ENCODE measurements around the gene ZKSCAN1. TPM values are rescaled to one million over a fixed set of nuclear protein-coding genes. Genes with fewer than 3 reads are reported as not detected.
"Not testable (repeated sequence)": the region's sequence is repeated elsewhere in the genome, so short reads cannot be mapped to it uniquely, and the experiment has no call there.

ZKSCAN1 gene
- total RNA-seq, 1 donor from 2014 or later = 61.5 TPM

DNA sequence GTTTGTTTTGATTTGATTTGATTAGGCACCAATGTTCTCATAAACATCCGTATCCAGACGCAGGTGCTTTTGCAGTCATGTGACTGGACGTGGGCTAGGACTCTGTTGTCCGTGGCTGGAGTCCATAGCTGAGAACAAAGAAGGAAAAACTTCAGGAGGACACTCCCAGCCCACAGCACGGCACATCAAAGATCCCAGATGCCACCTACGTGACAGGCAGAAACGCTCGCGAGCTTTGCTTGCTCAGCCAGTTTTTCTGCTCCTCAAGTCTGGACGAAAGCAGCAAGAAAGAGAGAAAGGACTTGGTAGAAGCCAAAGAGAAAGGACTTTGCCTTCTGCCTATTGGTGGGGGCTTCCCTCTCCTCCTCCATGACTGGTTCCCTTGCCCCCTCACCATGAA, 6.9 kb upstream of the ZKSCAN1 start:
- Mint-ChIP-seq H3K36me3 (ENCODE audit: low read depth) (no peaks in the 10 kb centered on the region), H3K4me3 (ENCODE audit: unreplicated experiment) (no peak overlapping the region), H3K9me3 (ENCODE audit: low read depth) (no peaks in the 10 kb centered on the region), H3K27me3 (ENCODE audit: low read depth) (peaks cover 7% of the 10 kb centered on the region), H3K27ac (ENCODE audit: unreplicated experiment) (no peak overlapping the region), H3K4me1 (ENCODE audit: low read depth) (no peaks in the 10 kb centered on the region)
- DNase-seq (ENCODE audit: low spot score) = peak; percentile 22
- TF ChIP-seq, protein P1, sequence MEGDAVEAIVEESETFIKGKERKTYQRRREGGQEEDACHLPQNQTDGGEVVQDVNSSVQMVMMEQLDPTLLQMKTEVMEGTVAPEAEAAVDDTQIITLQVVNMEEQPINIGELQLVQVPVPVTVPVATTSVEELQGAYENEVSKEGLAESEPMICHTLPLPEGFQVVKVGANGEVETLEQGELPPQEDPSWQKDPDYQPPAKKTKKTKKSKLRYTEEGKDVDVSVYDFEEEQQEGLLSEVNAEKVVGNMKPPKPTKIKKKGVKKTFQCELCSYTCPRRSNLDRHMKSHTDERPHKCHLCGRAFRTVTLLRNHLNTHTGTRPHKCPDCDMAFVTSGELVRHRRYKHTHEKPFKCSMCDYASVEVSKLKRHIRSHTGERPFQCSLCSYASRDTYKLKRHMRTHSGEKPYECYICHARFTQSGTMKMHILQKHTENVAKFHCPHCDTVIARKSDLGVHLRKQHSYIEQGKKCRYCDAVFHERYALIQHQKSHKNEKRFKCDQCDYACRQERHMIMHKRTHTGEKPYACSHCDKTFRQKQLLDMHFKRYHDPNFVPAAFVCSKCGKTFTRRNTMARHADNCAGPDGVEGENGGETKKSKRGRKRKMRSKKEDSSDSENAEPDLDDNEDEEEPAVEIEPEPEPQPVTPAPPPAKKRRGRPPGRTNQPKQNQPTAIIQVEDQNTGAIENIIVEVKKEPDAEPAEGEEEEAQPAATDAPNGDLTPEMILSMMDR (IDR thresholded peaks at IDR 0.05) = no peak

DNA sequence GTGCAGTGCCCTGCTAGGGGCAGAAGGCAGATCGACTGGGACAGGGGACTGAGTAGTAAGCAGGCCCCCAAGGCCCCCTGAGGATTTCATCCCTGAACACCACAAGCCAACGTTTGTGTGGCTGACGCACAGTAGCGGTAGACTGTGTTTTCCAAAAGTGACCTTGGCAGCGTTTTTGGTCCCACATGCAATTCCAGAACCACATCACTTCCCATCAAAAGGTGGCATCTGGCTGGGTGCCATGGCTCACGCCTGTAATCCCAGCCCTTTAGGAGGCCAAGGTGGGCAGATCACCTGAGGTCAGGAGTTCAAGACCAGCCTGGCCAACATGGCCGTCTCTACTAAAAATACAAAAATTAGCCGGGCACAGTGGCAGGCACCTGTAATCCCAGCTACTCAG, 5.4 kb upstream of the ZKSCAN1 start:
- peak; percentile 54 for DNase-seq (ENCODE audit: low spot score)
- H3K4me3 Mint-ChIP-seq (ENCODE audit: unreplicated experiment); H3K27ac Mint-ChIP-seq (ENCODE audit: unreplicated experiment); H3K4me1 Mint-ChIP-seq (ENCODE audit: low read depth); H3K27me3 Mint-ChIP-seq (ENCODE audit: low read depth); H3K9me3 Mint-ChIP-seq (ENCODE audit: low read depth); H3K36me3 Mint-ChIP-seq (ENCODE audit: low read depth): not testable (repeated sequence)

DNA sequence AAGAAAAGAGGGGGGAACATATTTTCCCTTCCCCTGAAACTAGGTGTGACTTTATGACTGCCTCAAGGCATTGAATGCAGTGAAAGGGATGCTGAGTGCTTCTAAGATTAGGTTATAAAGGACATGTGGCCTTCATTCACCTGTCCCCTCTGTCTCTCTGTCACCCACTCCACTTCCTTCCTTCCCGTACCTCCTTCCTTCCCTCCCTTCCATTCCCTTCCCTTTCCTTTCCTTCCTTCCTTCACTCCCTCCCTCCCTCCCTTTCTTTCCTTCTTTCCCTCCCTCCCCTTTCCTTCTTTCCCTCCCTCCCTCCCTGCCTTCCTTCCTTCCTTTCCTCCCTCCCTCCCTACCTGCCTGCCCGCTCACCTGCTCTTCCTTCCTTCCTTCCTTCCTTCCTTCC, 4.5 kb upstream of the ZKSCAN1 start:
- no peak overlapping the region for H3K27ac Mint-ChIP-seq (ENCODE audit: unreplicated experiment)
- H3K4me3 Mint-ChIP-seq (ENCODE audit: unreplicated experiment) = no peak overlapping the region
- no peak for DNase-seq (ENCODE audit: low spot score)
- peaks cover 6% of the 10 kb centered on the region for H3K4me1 Mint-ChIP-seq (ENCODE audit: low read depth)
- H3K9me3 Mint-ChIP-seq (ENCODE audit: low read depth) = no peaks in the 10 kb centered on the region
- no peaks in the 10 kb centered on the region for H3K36me3 Mint-ChIP-seq (ENCODE audit: low read depth)
- TF ChIP-seq, protein P1 (IDR thresholded peaks at IDR 0.05) = no peak
- peaks cover 7% of the 10 kb centered on the region for H3K27me3 Mint-ChIP-seq (ENCODE audit: low read depth)

DNA sequence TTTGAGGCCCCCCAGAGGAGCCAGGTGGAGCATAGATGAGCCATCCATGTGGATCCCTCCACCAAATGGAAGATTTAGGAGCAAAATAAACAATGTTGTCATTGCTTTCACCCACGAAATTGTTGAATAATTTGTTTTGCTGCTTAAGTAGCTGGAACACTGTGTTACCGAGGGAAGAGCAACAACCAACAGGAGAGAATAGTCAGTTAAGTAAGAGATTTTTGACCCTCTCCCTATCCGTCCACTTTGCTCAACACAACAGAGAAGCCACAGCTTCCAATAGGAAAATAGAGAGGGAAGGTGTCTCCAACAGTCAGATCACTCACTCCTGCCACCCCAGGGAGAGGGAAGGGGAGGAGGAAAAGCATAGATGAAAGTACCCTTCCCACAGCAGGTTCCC, 3.9 kb upstream of the ZKSCAN1 start:
- TF ChIP-seq, protein P1 (IDR thresholded peaks at IDR 0.05) = no peak
- no peaks in the 10 kb centered on the region for H3K36me3 Mint-ChIP-seq (ENCODE audit: low read depth)
- H3K4me3 Mint-ChIP-seq (ENCODE audit: unreplicated experiment) = no peak overlapping the region
- peaks cover 7% of the 10 kb centered on the region for H3K27me3 Mint-ChIP-seq (ENCODE audit: low read depth)
- no peaks in the 10 kb centered on the region for H3K9me3 Mint-ChIP-seq (ENCODE audit: low read depth)
- H3K4me1 Mint-ChIP-seq (ENCODE audit: low read depth) = peaks cover 11% of the 10 kb centered on the region
- no peak overlapping the region for H3K27ac Mint-ChIP-seq (ENCODE audit: unreplicated experiment)
- no peak for DNase-seq (ENCODE audit: low spot score)

DNA sequence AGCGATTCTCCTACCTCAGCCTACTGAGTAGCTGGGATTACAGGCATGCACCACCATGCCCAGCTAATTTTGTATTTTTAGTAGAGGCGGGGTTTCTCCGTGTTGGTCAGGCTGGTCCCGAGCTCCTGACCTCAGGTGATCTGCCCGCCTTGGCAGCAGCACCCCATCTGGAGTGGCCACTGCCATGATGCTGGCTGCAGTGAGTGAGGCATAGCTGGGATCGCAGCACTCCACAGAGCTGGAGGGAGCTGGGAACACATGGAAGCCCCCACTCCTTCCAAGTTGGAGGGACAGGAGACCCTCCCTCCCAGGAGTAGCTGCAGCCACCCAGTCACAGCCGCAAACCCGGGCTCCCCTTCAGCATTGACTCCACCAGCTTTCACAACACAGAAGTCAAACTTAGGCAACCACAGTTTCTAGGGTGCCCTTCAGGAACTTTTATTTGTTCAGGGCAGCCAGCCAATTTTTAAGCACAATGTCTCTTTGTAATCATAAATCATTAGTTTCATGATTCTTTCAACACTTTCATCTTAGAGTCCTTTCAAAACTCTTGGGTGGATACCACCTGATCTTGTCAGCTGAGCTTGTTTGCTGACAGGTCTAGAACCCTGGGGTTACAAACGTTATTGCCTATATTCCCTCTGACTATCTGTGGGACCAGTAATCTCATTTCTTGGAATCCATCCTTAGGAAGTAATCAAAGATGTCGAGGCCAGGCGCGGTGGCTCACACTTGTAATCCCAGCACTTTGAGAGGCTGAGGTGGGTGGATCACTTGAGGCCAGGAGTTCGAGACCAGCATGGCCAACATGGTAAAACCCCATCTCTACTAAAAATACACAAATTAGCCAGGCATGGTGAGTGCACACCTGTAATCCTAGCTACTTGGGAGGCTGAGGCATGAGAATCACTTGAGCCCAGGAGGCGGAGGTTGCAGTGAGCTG, 2.7 kb upstream of the ZKSCAN1 start:
- not testable (repeated sequence) for H3K27ac Mint-ChIP-seq (ENCODE audit: unreplicated experiment); H3K9me3 Mint-ChIP-seq (ENCODE audit: low read depth); DNase-seq (ENCODE audit: low spot score); H3K36me3 Mint-ChIP-seq (ENCODE audit: low read depth); H3K27me3 Mint-ChIP-seq (ENCODE audit: low read depth); H3K4me3 Mint-ChIP-seq (ENCODE audit: unreplicated experiment)
- peaks cover 21% of the 10 kb centered on the region for H3K4me1 Mint-ChIP-seq (ENCODE audit: low read depth)

DNA sequence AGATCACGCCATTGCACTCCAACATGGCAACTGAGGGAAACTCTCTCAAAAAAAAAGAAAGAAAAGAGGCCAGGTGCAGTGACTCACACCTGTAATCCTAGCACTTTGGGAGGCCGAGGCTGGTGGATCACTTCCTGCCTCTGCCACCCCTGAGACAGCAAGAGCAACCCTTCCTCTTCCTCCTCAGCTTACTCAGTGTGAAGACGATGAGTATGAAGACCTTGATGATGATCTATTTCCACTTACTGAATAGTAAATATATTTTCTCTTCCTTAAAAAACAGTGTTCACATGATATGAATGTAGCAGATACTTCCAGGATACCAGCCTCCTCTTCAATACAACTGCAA, 2.1 kb upstream of the ZKSCAN1 start:
- H3K36me3 Mint-ChIP-seq (ENCODE audit: low read depth) = no peaks in the 10 kb centered on the region
- no peaks in the 10 kb centered on the region for H3K9me3 Mint-ChIP-seq (ENCODE audit: low read depth)
- no peak for DNase-seq (ENCODE audit: low spot score)
- peaks cover 26% of the 10 kb centered on the region for H3K4me1 Mint-ChIP-seq (ENCODE audit: low read depth)
- TF ChIP-seq, protein P1 (IDR thresholded peaks at IDR 0.05) = no peak
- peaks cover 6% of the 10 kb centered on the region for H3K27me3 Mint-ChIP-seq (ENCODE audit: low read depth)
- H3K27ac Mint-ChIP-seq (ENCODE audit: unreplicated experiment) = no peak overlapping the region
- H3K4me3 Mint-ChIP-seq (ENCODE audit: unreplicated experiment) = no peak overlapping the region

All from chondrocyte (in vitro differentiated cells).